WI38 (cell line): Measurements from ENCODE around the gene CDIP1.
A peak's percentile ranks its signal among the peaks of the same experiment; 100 is the strongest.

ENCODE experiments used
- H3K4me3 ChIP-seq: 2 replicates; pipeline ENCODE4 v1.5.1; 2011; ENCODE audit warnings: low read depth, mild to moderate bottlenecking, control low read depth, low read length
- CTCF ChIP-seq: IDR thresholded peaks from 2 replicates; pipeline ENCODE4 v1.5.1; 2012; ENCODE audit warnings: low read depth, mild to moderate bottlenecking, control low read depth, low read length

Gene CDIP1

GRCh38 chr16:4509420-4509819 is 29.2 kb downstream of the CDIP1 start:
- TF ChIP-seq CTCF = no peak
- no peak overlapping the region for H3K4me3 ChIP-seq

- TF ChIP-seq CTCF = no peak
Observed at GRCh38 chr16:4508806-4509205, 29.8 kb downstream of the CDIP1 start.

GRCh38 chr16:4507588-4508345 is 30.8 kb downstream of the CDIP1 start:
- TF ChIP-seq CTCF = no peak
- H3K4me3 ChIP-seq = no peak overlapping the region

More at GRCh38 chr16:4508806-4509205, 29.8 kb downstream of the CDIP1 start:
- no peak overlapping the region for H3K4me3 ChIP-seq

GRCh38 chr16:4506450-4506849 is 32.1 kb downstream of the CDIP1 start:
- TF ChIP-seq CTCF = peak; percentile 76
- no peak overlapping the region for H3K4me3 ChIP-seq

- H3K4me3 ChIP-seq = no peak overlapping the region
- no peak for TF ChIP-seq CTCF
Observed at GRCh38 chr16:4505356-4506147, 33.0 kb downstream of the CDIP1 start.

GRCh38 chr16:4501071-4501478 is 37.5 kb downstream of the CDIP1 start:
- TF ChIP-seq CTCF = no peak
- peak overlapping the region; percentile 31 for H3K4me3 ChIP-seq

- peak overlapping the region; percentile 31 for H3K4me3 ChIP-seq
- no peak for TF ChIP-seq CTCF
Observed at GRCh38 chr16:4500272-4500671, 38.3 kb downstream of the CDIP1 start.
